ENCODE data around the gene PIAS1. TPM values are rescaled to one million over a fixed set of nuclear protein-coding genes. Genes with fewer than 3 reads are reported as not detected.
A peak's percentile ranks its signal among the peaks of the same experiment; 100 is the strongest.

PIAS1 gene
- total and polyA plus RNA-seq, 9 of the 15 experiments (the other 6 are each of a cell fraction or from before 2014, with no cell fraction given): 18.0 to 59.1 (median 28.5) TPM

- TF ChIP-seq DEAF1 (CRISPR knock-in tag; IDR thresholded peaks at IDR 0.05) (no peak), ZNF639 (CRISPR knock-in tag; conservative IDR thresholded peaks at IDR 0.05 in 1 of 2, IDR thresholded peaks at IDR 0.05 in 1 of 2) (no peak), PBX2 (CRISPR knock-in tag; IDR thresholded peaks at IDR 0.05; ENCODE audit: low read depth) (no peak), PBX2 (tag; conservative IDR thresholded peaks at IDR 0.05; ENCODE audit: low read depth) (no peak), TRIM25 (IDR thresholded peaks at IDR 0.05; ENCODE audit: borderline replicate concordance) (no peak), ERF (CRISPR knock-in tag; IDR thresholded peaks at IDR 0.05) (no peak), PCBP1 (IDR thresholded peaks at IDR 0.05; ENCODE audit: low read depth, low read length, poor library complexity, severe bottlenecking) (peak; percentile 84), TFAP4 (CRISPR knock-in tag; IDR thresholded peaks at IDR 0.05; ENCODE audit: borderline replicate concordance) (peak; percentile 96), C11orf30 (IDR thresholded peaks at IDR 0.05; ENCODE audit: low read depth) (no peak), SUPT5H (IDR thresholded peaks at IDR 0.05) (peak; percentile 84), SMARCA4 (IDR thresholded peaks at IDR 0.05) (no peak), TBL1XR1 (IDR thresholded peaks at IDR 0.05; ENCODE audit: low read length in 2 of 2) (no peak)
These were observed at the start of gene PIAS1 (continued) for GRCh38 chr15:68053701-68054627.

Data from K562 (cell line).